Gastrocnemius medialis (tissue), 4 donors: ENCODE results near the gene LRR1.

ENCODE experiments used
- CTCF ChIP-seq, 5 experiments: fragments of 450-650 bp in 3 of 5; fragments of 200-600 bp in 2 of 5; sonication (generic) in 2 of 5; IDR thresholded peaks in 4 of 5; conservative IDR thresholded peaks in 1 of 5; 1 replicate in 4 of 5; 2 replicates in 1 of 5; pipeline ENCODE4 v1.5.1; 2016 to 2019; ENCODE audit warnings: antibody characterized with exemption in 5 of 5, mild to moderate bottlenecking in 3 of 5, moderate library complexity in 3 of 5
- POLR2A ChIP-seq, 2 donors: fragments of 450-650 bp; IDR thresholded peaks; one replicate each; pipeline ENCODE4 v1.6.1; 2017; ENCODE audit warnings: antibody characterized with exemption in 2 of 2, mild to moderate bottlenecking in 2 of 2, moderate library complexity in 2 of 2

DNA sequence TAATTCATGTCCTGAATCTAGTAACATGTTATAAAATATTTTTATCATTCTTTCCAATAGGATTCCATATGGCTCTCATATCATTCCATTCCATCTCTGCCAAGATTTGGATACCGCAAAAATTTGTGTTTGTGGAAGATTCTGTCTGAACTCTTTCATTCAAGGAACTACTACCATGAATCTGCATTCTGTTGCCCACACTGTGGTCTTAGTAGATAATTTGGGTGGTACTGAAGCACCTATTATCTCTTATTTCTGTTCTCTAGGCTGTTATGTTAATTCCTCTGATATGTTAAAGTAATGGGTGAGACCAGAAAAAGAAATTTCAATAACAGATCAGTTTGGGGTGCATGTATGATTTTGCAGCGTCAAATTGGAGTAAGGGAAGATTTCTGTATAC, 15.5 kb downstream of the LRR1 start:
- TF ChIP-seq POLR2A (IDR thresholded peaks at IDR 0.05) (no peak), CTCF (IDR thresholded peaks at IDR 0.05 in 4 of 5, conservative IDR thresholded peaks at IDR 0.05 in 1 of 5) (no peak)
